Transverse colon (tissue), 4 donors: ENCODE results near the gene MEGF10.

Experiments
- POLR2A ChIP-seq: fragments of 450-650 bp; IDR thresholded peaks from one replicate; pipeline ENCODE4 v1.6.1; 2016; ENCODE audit warnings: antibody characterized with exemption, mild to moderate bottlenecking, moderate library complexity
- POLR2AphosphoS5 ChIP-seq, 3 donors: sonication (generic); formaldehyde crosslinking; IDR thresholded peaks; one replicate each; pipeline ENCODE4 v1.6.1; 2016; ENCODE audit warnings: antibody characterized with exemption in 3 of 3
- TF ChIP-seq, protein P1 (sequence below), 5 experiments: fragments of 200-600 bp in 3 of 5; fragments of 450-650 bp in 2 of 5; sonication (generic) in 3 of 5; IDR thresholded peaks; 1 replicate in 2 of 5; 2 replicates in 3 of 5; pipeline ENCODE4 v1.5.1; 2016 to 2017; ENCODE audit warnings: antibody characterized with exemption in 5 of 5, inconsistent platforms in 3 of 5, mild to moderate bottlenecking in 2 of 5, moderate library complexity in 1 of 5

DNA sequence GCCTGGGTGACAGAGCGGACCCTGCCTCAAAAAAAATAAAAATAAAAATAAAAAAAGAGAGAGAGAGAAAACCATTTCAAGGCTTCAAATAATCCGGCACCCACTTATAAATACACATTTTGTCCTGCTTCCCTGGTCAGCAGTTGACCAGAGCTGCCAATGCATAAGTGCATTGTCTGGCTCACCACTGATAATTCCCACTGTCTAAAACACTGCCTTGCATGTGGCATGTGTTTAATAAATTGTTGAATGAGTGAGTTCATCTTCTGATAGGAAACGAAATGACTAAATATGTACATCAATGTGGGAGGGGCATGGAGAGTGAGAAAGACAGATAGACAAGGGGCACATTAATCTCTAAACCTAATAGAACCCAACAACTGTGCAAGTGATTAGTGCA, 42.9 kb downstream of the MEGF10 start:
- TF ChIP-seq POLR2AphosphoS5 (IDR thresholded peaks at IDR 0.05), result no peak
- TF ChIP-seq, protein P1, sequence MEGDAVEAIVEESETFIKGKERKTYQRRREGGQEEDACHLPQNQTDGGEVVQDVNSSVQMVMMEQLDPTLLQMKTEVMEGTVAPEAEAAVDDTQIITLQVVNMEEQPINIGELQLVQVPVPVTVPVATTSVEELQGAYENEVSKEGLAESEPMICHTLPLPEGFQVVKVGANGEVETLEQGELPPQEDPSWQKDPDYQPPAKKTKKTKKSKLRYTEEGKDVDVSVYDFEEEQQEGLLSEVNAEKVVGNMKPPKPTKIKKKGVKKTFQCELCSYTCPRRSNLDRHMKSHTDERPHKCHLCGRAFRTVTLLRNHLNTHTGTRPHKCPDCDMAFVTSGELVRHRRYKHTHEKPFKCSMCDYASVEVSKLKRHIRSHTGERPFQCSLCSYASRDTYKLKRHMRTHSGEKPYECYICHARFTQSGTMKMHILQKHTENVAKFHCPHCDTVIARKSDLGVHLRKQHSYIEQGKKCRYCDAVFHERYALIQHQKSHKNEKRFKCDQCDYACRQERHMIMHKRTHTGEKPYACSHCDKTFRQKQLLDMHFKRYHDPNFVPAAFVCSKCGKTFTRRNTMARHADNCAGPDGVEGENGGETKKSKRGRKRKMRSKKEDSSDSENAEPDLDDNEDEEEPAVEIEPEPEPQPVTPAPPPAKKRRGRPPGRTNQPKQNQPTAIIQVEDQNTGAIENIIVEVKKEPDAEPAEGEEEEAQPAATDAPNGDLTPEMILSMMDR (IDR thresholded peaks at IDR 0.05), result no peak
- TF ChIP-seq POLR2A, result no peak
